ENCODE measurements around the gene CASKIN1.
"Not testable (repeated sequence)": the region's sequence is repeated elsewhere in the genome, so short reads cannot be mapped to it uniquely, and the experiment has no call there.

CASKIN1 gene

GRCh38 chr16:2142942-2143877 is 53.2 kb downstream of the CASKIN1 start:
- in situ Hi-C loops (cut with MboI; ENCODE audit: low sequenced_read_pairs): no loop called here

- in situ Hi-C loops (cut with MboI; ENCODE audit: low sequenced_read_pairs): not testable (repeated sequence)
These were observed 60.5 kb downstream of the CASKIN1 start, which contains the start of gene PKD1 for GRCh38 chr16:2135770-2136490. Gene PKD1 (minus strand): TSS chr16:2135898. CDS start chr16:2135689, 209 bp downstream.

- in situ Hi-C loops (cut with MboI; ENCODE audit: low sequenced_read_pairs): not testable (repeated sequence)
These were observed 61.3 kb downstream of the CASKIN1 start for GRCh38 chr16:2135071-2135470.

- in situ Hi-C loops (cut with MboI; ENCODE audit: low sequenced_read_pairs): not testable (repeated sequence)
These were observed 62.6 kb downstream of the CASKIN1 start for GRCh38 chr16:2133797-2134196.

GRCh38 chr16:2129890-2130447 is 66.4 kb downstream of the CASKIN1 start:
- in situ Hi-C loops (cut with MboI; ENCODE audit: low sequenced_read_pairs): not testable (repeated sequence)

GRCh38 chr16:2129251-2129650 is 67.2 kb downstream of the CASKIN1 start:
- in situ Hi-C loops (cut with MboI; ENCODE audit: low sequenced_read_pairs): not testable (repeated sequence)

GRCh38 chr16:2127630-2128280 is 68.7 kb downstream of the CASKIN1 start:
- in situ Hi-C loops (cut with MboI; ENCODE audit: low sequenced_read_pairs): not testable (repeated sequence)
